PC-3 (cell line): ENCODE results near the gene PPP1CC. TPM values are rescaled to one million over a fixed set of nuclear protein-coding genes. Genes with fewer than 3 reads are reported as not detected.

Source experiments
- ATAC-seq: fragments of 200-7000 bp; cut with Tn5 transposase; 2 replicates; pipeline ENCODE4 v1.9.1; 2020; ENCODE audit warnings: mild to moderate bottlenecking, moderate library complexity
- BruUV-seq: library from RNA; stranded (reverse); fragments of 400-500 nt; replicated peaks from 2 replicates; lab custom pipeline; 2021; lab: Mats Ljungman, UMichigan
- CTCF ChIA-PET: fragments of 300-600 bp; sonication (Branson Sonifier 250); formaldehyde crosslinking; loops from one replicate; lab custom pipeline; 2022; ENCODE audit warnings: antibody characterized with exemption; lab: Charles Lee
- POLR2A ChIA-PET: fragments of 300-600 bp; sonication (Branson Sonifier 250); formaldehyde crosslinking; loops from one replicate; lab custom pipeline; 2022; ENCODE audit warnings: antibody characterized with exemption; ENCODE audit not compliant: unreplicated experiment; lab: Charles Lee
- DNase-seq: peaks from one replicate; pipeline ENCODE4 v3.0.0-alpha.2; 2015
- H2AFZ ChIP-seq: fragments of 300-600 bp; sonication (generic); 2 replicates; pipeline ENCODE4 v1.6.0; 2016; ENCODE audit warnings: antibody characterized with exemption, low read length
- H3F3A ChIP-seq: fragments of 300-600 bp; sonication (generic); one replicate; pipeline ENCODE4 v1.6.0; 2017; ENCODE audit warnings: antibody characterized with exemption, low read length, control low read depth, mild to moderate bottlenecking; ENCODE audit not compliant: unreplicated experiment
- H3K27ac ChIP-seq: fragments of 300-600 bp; sonication (generic); 2 replicates; pipeline ENCODE4 v1.5.1; 2016; ENCODE audit warnings: mild to moderate bottlenecking, low read length
- H3K27me3 ChIP-seq: fragments of 300-600 bp; sonication (generic); 2 replicates; pipeline ENCODE4 v1.6.1; 2016; ENCODE audit warnings: low read length, mixed read lengths
- H3K36me3 ChIP-seq: fragments of 300-600 bp; sonication (generic); 2 replicates; pipeline ENCODE4 v1.6.1; 2016; ENCODE audit warnings: low read depth, mixed run types, low read length, mixed read lengths
- H3K4me1 ChIP-seq: fragments of 300-600 bp; sonication (generic); 2 replicates; pipeline ENCODE4 v1.5.1; 2016; ENCODE audit warnings: low read length; ENCODE audit not compliant: insufficient read depth
- H3K4me2 ChIP-seq: fragments of 300-600 bp; sonication (generic); 2 replicates; pipeline ENCODE4 v1.6.0; 2016; ENCODE audit warnings: low read length
- H3K4me3 ChIP-seq: fragments of 300-600 bp; sonication (generic); 2 replicates; pipeline ENCODE4 v1.5.1; 2016; ENCODE audit warnings: mild to moderate bottlenecking, low read length, mixed read lengths
- H3K79me2 ChIP-seq: fragments of 300-600 bp; sonication (generic); 2 replicates; pipeline ENCODE4 v1.6.1; 2017; ENCODE audit warnings: low read length, mixed read lengths
- H3K9ac ChIP-seq: fragments of 300-600 bp; sonication (generic); 2 replicates; pipeline ENCODE4 v1.6.0; 2016; ENCODE audit warnings: mild to moderate bottlenecking, low read length
- H3K9me2 ChIP-seq: fragments of 300-600 bp; sonication (generic); replicated peaks from 2 replicates; pipeline ENCODE4 v1.6.1; 2016; ENCODE audit warnings: mixed run types, low read length, mixed read lengths
- H3K9me3 ChIP-seq: fragments of 300-600 bp; sonication (generic); 2 replicates; pipeline ENCODE4 v1.6.1; 2016; ENCODE audit warnings: low read length, mixed read lengths
- H4K20me1 ChIP-seq: fragments of 300-600 bp; sonication (generic); 2 replicates; pipeline ENCODE4 v1.6.1; 2016; ENCODE audit warnings: low read length, mixed read lengths
- CTCF ChIP-seq: fragments of 300-600 bp; sonication (generic); conservative IDR thresholded peaks from 2 replicates; pipeline ENCODE4 v1.5.1; 2017; ENCODE audit warnings: antibody characterized with exemption, low read depth, mild to moderate bottlenecking, low read length
- EZH2 ChIP-seq: fragments of 300-600 bp; sonication (generic); IDR thresholded peaks from one replicate; pipeline ENCODE4 v1.6.1; 2017; ENCODE audit warnings: antibody characterized with exemption, mild to moderate bottlenecking, low read length; ENCODE audit not compliant: unreplicated experiment
- EZH2phosphoT487 ChIP-seq: fragments of 300-600 bp; sonication (generic); IDR thresholded peaks from 2 replicates; pipeline ENCODE4 v1.6.1; 2018; ENCODE audit warnings: mild to moderate bottlenecking, antibody characterized with exemption, low read length, borderline replicate concordance
- intact Hi-C: fragments of 100-400 bp; cut with micrococcal nuclease; formaldehyde crosslinking; loops from 2 replicates; pipeline ENCODE4 v1.9.0; 2023
- total RNA-seq: library from RNA; depleted of rRNA; stranded (reverse); fragments of >200 nt; gene quantifications from 2 replicates; pipeline ENCODE4 v1.2.3, GENCODE V29; 2014

The PPP1CC gene
- total RNA-seq, 1 experiment from 2014 or later = 204 TPM

DNA sequence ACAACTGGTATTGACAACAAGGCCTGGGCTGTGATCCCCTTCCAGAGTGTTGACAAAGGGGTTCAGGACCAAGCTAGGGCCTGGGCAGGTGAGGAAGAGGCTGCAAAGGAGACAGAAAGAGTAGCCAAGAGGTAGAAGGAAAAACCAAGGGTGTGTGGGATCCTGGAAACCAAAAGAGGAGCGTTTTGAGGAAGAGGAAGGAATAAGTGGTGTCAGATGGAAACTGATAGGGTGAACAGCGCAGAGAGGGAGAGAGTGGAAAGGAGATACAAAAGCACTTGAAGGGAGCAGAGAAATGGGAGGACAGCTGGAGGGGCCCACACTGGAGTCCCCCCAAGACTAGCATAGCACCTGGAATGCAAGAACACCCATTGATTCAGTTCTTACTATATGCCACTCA lies 45.5 kb downstream of the PPP1CC start:
- 0 out of 2 replicates have a peak, but pooled peaks cover 6% of the 10 kb centered on the region for H3K4me1 ChIP-seq
- TF ChIP-seq EZH2phosphoT487 (no peak), EZH2 (no peak), CTCF (no peak)
- no peak overlapping the region for H3K4me2 ChIP-seq
- POLR2A ChIA-PET = interaction anchor here (0.5 kb wide), 1 partner anchor 47 kb away, joined by 3 read pairs; no protein-coding TSS in a partner anchor
- no peaks in the 10 kb centered on the region for H3F3A ChIP-seq
- H3K79me2 ChIP-seq = no peaks in the 10 kb centered on the region
- no peak overlapping the region for H3K4me3 ChIP-seq
- DNase-seq (no peak), ATAC-seq (no peak)
- no peaks in the 10 kb centered on the region for H3K27me3 ChIP-seq
- H3K9ac ChIP-seq = no peak overlapping the region
- H2AFZ ChIP-seq = no peak overlapping the region
- no peaks in the 10 kb centered on the region for H3K9me2 ChIP-seq
- intact Hi-C loops = loop anchor here (5.0 to 10.0 kb wide), 2 partner anchors 45 to 232 kb away; partner anchors contain the start of genes FAM216A, GPN3 and PPP1CC
- no peak overlapping the region for H3K27ac ChIP-seq
- no TSS peak for BruUV-seq
- H3K9me3 ChIP-seq = no peaks in the 10 kb centered on the region
- H4K20me1 ChIP-seq = no peaks in the 10 kb centered on the region
- CTCF ChIA-PET = no interaction called here
- H3K36me3 ChIP-seq = no peaks in the 10 kb centered on the region

DNA sequence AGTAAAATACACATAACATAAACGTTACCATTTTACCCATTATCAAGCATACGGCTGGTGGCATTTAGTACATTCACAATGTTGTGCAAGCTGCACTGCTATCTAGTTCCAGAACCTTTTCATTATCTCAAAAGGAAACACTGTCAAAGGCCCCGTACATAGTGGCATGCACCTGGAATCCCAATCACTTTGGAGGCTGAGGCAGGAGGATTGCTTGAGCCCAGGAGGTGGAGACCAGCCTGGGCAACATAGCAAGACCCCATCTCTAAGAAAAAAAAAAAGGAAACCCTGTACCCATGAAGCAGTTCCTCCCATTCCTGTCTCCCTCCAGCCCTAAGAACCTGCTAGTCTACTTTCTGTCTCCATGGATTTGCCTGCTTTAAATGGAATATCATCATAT lies 46.4 kb downstream of the PPP1CC start:
- Histone ChIP-seq H3K27me3 (no peaks in the 10 kb centered on the region), H3K9ac (no peak overlapping the region), H4K20me1 (no peaks in the 10 kb centered on the region), H3K27ac (no peak overlapping the region), H3K4me2 (no peak overlapping the region), H3K36me3 (no peaks in the 10 kb centered on the region), H3K9me3 (no peaks in the 10 kb centered on the region), H3K4me3 (no peak overlapping the region), H3K79me2 (no peaks in the 10 kb centered on the region), H2AFZ (no peak overlapping the region), H3K4me1 (0 out of 2 replicates have a peak, but pooled peaks cover 6% of the 10 kb centered on the region), H3K9me2 (no peaks in the 10 kb centered on the region), H3F3A (no peaks in the 10 kb centered on the region)
- ATAC-seq (no peak), DNase-seq (no peak)
- TF ChIP-seq EZH2 (no peak), CTCF (no peak), EZH2phosphoT487 (no peak)
- intact Hi-C loops = loop anchor here (5.0 to 10.0 kb wide), 2 partner anchors 46 to 231 kb away; partner anchors contain the start of genes FAM216A, GPN3 and PPP1CC
- ChIA-PET CTCF (no interaction called here), POLR2A (no interaction called here)
- no TSS peak for BruUV-seq

DNA sequence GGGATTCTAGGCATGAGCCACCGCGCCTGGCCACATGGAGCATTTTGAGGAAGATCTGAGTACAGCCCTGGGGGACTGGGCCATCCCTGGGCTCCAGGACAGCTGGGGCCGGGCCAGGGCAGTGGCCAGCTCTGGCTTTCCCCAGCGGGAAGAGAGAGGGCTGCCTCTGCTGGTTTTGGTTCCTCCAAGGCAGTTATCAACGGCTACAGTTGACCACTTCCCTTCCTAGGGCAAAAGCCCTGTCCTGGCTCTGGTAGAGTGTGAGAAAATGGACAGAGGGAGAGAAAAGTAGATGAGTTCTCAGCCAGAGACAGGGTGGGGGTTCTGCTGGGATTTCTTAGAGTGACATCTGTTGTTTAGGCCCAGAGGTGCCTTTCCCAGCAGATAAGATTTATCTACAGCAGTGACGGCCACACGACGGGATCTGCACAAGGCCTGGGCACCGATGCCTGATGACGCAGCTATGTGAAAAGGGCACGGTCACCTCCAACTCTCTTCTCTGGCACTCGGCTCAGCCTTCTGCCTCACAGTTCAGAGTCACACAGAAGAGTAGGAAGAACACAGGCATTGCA lies 48.3 kb downstream of the PPP1CC start:
- ChIA-PET POLR2A (no interaction called here), CTCF (no interaction called here)
- H3K9ac ChIP-seq = no peak overlapping the region
- no peak overlapping the region for H3K4me2 ChIP-seq
- intact Hi-C loops = loop anchor here (10.0 kb wide), 1 partner anchor 230 kb away; the partner anchor contains the start of genes FAM216A and GPN3
- H3K9me3 ChIP-seq = no peaks in the 10 kb centered on the region
- H2AFZ ChIP-seq = no peak overlapping the region
- BruUV-seq = no TSS peak
- no peak for DNase-seq
- no peaks in the 10 kb centered on the region for H3K9me2 ChIP-seq
- no peak overlapping the region for H3K4me3 ChIP-seq
- no peak for ATAC-seq
- no peaks in the 10 kb centered on the region for H4K20me1 ChIP-seq
- no peaks in the 10 kb centered on the region for H3K36me3 ChIP-seq
- no peaks in the 10 kb centered on the region for H3K27me3 ChIP-seq
- 0 out of 2 replicates have a peak, but pooled peaks cover 6% of the 10 kb centered on the region for H3K4me1 ChIP-seq
- TF ChIP-seq EZH2 = no peak
- TF ChIP-seq CTCF = no peak
- TF ChIP-seq EZH2phosphoT487 = no peak
- H3F3A ChIP-seq = no peaks in the 10 kb centered on the region
- no peak overlapping the region for H3K27ac ChIP-seq
- H3K79me2 ChIP-seq = no peaks in the 10 kb centered on the region
